ENCODE measurements around the gene MAP1S. TPM values are rescaled to one million over a fixed set of nuclear protein-coding genes. Genes with fewer than 3 reads are reported as not detected.

MAP1S gene
- total and polyA plus RNA-seq, 2 of the 4 experiments (the other 2 are of a cell fraction) = 6.1 to 48.6 TPM

- Histone ChIP-seq H2AFZ (replicated peaks; ENCODE audit: low read length, poor library complexity) (no peak overlapping the region), H3K79me1 (ENCODE audit: low read depth in 1 of 2, low read length in 2 of 2) (no peaks in the 10 kb centered on the region), H3K9me1 (ENCODE audit: insufficient read depth, low read length) (no peaks in the 10 kb centered on the region), H3K4ac (ENCODE audit: low read depth, low read length) (no peak overlapping the region), H4K20me1 (ENCODE audit: insufficient read depth, low read length) (no peaks in the 10 kb centered on the region), H3K4me2 (ENCODE audit: low read depth, low read length) (no peak overlapping the region), H3K23ac (ENCODE audit: low read depth, low read length) (no peak overlapping the region), H3K36me3 (ENCODE audit: control insufficient read depth, insufficient read depth, low read length) (no peaks in the 10 kb centered on the region), H3K27me3 (ENCODE audit: control insufficient read depth, insufficient read depth, low read length) (no peaks in the 10 kb centered on the region), H2AK9ac (replicated peaks; ENCODE audit: low read depth, low read length, poor library complexity) (no peak overlapping the region), H3K4me3 (ENCODE audit: insufficient read depth, low read depth, low read length) (no peak overlapping the region), H2BK20ac (ENCODE audit: low read depth, low read length) (no peak overlapping the region), H4K5ac (ENCODE audit: low read depth, low read length) (no peak overlapping the region), H3K18ac (ENCODE audit: low read depth, low read length) (no peak overlapping the region), H3K9me3 (ENCODE audit: control insufficient read depth, insufficient read depth, low read length) (no peaks in the 10 kb centered on the region), H4K8ac (ENCODE audit: low read depth in 2 of 2, low read length in 2 of 2) (no peak overlapping the region), H2BK120ac (ENCODE audit: low read depth, low read length) (no peak overlapping the region), H3K4me1 (ENCODE audit: control insufficient read depth, insufficient read depth, low read length) (no peaks in the 10 kb centered on the region), H3K14ac (replicated peaks; ENCODE audit: low read depth, low read length) (no peak overlapping the region), H2BK15ac (ENCODE audit: low read depth, low read length) (no peak overlapping the region), H2BK5ac (ENCODE audit: low read depth, low read length, poor library complexity, severe bottlenecking) (no peak overlapping the region), H2AK5ac (ENCODE audit: low read depth, low read length) (no peak overlapping the region), H3K9ac (ENCODE audit: low read depth, low read length) (no peak overlapping the region), H3K56ac (ENCODE audit: extremely low read depth, insufficient read depth, low read length) (no peak overlapping the region), H4K91ac (ENCODE audit: insufficient read depth, low read depth, low read length) (no peak overlapping the region), H3K27ac (ENCODE audit: insufficient read depth, low read length) (no peak overlapping the region)
- dilution Hi-C loops (cut with HindIII; ENCODE audit: low sequenced_read_pairs, unreplicated experiment) = no loop called here
- BruUV-seq (replicated peaks) = no TSS peak
- POLR2A ChIA-PET (ENCODE audit: unreplicated experiment) = no interaction called here
- in situ Hi-C loops (cut with MboI; ENCODE audit: low sequenced_read_pairs) = no loop called here
- 87% methylated on average over 3 of the region's 6 CpGs; no CpG with 5 or more reads in 1 of the 2 experiments for WGBS, 2 experiments (ENCODE audit: extremely low coverage in 2 of 2, insufficient read length in 1 of 2)
- intact Hi-C loops (cut with micrococcal nuclease) = no loop called here
- DNase-seq = no peak
- CTCF ChIA-PET = interaction anchor here (0.6 kb wide), 1 partner anchor 94 kb away, joined by 6 read pairs; no protein-coding TSS in a partner anchor
- TF ChIP-seq MXI1 (IDR thresholded peaks at IDR 0.05; ENCODE audit: borderline replicate concordance, low read depth, low read length) = no peak
- no peak for TF ChIP-seq RCOR1 (IDR thresholded peaks at IDR 0.05; ENCODE audit: insufficient replicate concordance, low read length)
- TF ChIP-seq USF2 (IDR thresholded peaks at IDR 0.05; ENCODE audit: low read depth, low read length) = no peak
- no peak for TF ChIP-seq RFX5 (IDR thresholded peaks at IDR 0.05; ENCODE audit: low read depth, low read length)
- no peak for TF ChIP-seq NFE2L2 (IDR thresholded peaks at IDR 0.05; ENCODE audit: low read depth, low read length)
- no peak for TF ChIP-seq CHD1 (IDR thresholded peaks at IDR 0.05; ENCODE audit: low read depth, low read length)
- TF ChIP-seq RAD21 (IDR thresholded peaks at IDR 0.05; ENCODE audit: low read length) = no peak
- TF ChIP-seq SMC3 (IDR thresholded peaks at IDR 0.05; ENCODE audit: low read depth, low read length) = no peak
- TF ChIP-seq CEBPB (IDR thresholded peaks at IDR 0.05; ENCODE audit: low read depth, low read length) = no peak
- no peak for TF ChIP-seq POLR2A (IDR thresholded peaks at IDR 0.05; ENCODE audit: low read depth, low read length)
- no peak for TF ChIP-seq MAFK (IDR thresholded peaks at IDR 0.05; ENCODE audit: low read depth, low read length)
- TF ChIP-seq BHLHE40 (IDR thresholded peaks at IDR 0.05; ENCODE audit: low read depth, low read length) = no peak
- TF ChIP-seq FOS (IDR thresholded peaks at IDR 0.05; ENCODE audit: low read depth, low read length) = no peak
- TF ChIP-seq ELK1 (IDR thresholded peaks at IDR 0.05; ENCODE audit: borderline replicate concordance, low read depth, low read length) = no peak
- no peak for TF ChIP-seq CTCF (conservative IDR thresholded peaks at IDR 0.05; ENCODE audit: low read depth, low read length)
- no peak for TF ChIP-seq MAZ (IDR thresholded peaks at IDR 0.05; ENCODE audit: borderline replicate concordance, low read depth, low read length)
- no peak for ATAC-seq (ENCODE audit: low read depth)
These were observed 7.4 kb upstream of the MAP1S start for GRCh38 chr19:17711851-17712250.
